Stromal cell of bone marrow (primary cell): Measurements from ENCODE around the gene PGPEP1.
A peak's percentile ranks its signal among the peaks of the same experiment; 100 is the strongest.
"Not testable (repeated sequence)": the region's sequence is repeated elsewhere in the genome, so short reads cannot be mapped to it uniquely, and the experiment has no call there.

Experiments used
- DNase-seq: peaks from one replicate; pipeline ENCODE4 v3.0.0-alpha.2; 2012; ENCODE audit warnings: low read depth

The PGPEP1 gene

GRCh38 chr19:18364826-18365528 lies 24.6 kb downstream of the PGPEP1 start:
- peak; percentile 95 for DNase-seq

GRCh38 chr19:18366021-18366435 lies 25.6 kb downstream of the PGPEP1 start:
- DNase-seq, result no peak

GRCh38 chr19:18368504-18369222 lies 28.3 kb downstream of the PGPEP1 start:
- DNase-seq, result no peak

DNA sequence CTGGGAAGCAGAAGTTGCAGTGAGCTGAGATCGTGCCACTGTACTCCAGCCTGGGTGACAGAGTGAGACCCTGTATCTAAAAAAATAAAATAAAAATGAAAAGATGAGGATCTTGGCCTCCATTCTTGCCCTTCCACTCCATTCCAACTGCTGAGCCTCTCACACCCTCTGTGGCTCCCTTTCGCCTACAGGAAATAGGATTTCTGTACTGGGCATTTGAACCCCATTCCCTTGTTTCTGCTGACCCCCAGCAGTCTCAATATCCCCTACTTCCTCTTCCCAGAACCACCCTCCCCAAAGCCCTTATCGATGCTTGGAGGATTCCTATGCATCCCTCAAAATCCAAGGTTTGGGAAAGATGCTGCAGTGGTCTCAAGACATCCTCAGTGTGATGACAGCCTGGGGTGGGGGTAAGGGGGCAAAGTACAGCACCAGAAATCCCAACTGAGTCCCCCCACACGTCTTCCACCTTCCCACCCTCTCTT lies 33.1 kb downstream of the PGPEP1 start:
- no peak for DNase-seq

DNA sequence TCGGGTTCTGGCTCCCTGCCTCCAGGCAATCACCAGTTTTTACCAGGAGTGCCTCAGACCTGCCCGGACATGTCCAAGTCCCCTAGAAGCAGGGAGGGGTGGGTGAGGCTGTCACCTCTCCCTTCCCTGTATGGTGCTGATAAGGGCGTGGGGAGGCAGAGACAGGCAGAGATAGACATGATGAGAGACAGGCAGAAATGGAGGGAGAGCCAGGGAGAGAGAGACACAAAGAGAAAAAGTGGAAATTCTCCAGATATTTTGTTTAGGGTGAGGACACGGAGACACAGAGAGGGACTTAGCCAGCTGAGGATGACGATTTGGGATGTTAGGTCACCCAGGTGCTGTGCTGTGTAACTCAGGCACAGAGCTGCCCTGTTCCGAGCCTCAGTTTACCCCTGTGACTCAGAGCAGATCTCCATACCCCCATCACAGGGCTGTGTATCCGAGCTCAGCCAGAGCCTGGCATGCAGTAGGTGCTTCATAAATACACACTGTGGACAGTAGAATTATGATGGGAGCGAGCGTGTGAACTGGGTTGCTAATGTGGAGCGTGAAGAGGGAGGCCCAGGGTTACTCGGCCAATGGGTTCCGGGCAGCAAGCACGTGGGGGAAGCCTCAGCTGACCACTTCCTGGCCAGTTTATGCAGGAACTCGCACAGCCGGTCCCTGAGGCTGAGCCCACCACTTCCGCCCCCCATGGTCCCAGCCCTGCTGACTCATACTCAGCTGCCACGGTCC lies 33.7 kb downstream of the PGPEP1 start:
- DNase-seq, result peak; percentile 94

- DNase-seq, result no peak
Measured at GRCh38 chr19:18377026-18377425, 36.6 kb downstream of the PGPEP1 start.

GRCh38 chr19:18379803-18380747 lies 39.7 kb downstream of the PGPEP1 start:
- peak; percentile 86 for DNase-seq

DNA sequence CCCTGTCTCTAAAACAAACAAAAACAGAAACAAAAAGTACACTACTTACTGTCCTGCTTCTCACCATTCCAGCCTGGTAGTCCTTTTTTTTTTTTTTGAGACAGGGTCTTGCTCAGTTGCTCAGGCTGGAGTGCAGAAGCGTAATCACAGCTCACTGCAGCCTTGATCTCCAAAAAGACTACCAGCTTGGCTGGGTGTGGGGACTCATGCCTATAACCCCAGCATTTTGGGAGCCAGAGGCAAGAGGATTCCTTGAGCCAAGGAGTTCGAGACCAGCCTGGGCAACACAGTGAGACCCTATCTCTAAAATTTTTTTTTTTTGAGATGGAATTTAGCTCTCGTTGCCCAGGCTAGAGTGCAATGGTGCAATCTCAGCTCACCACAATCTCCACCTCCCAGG lies 40.4 kb downstream of the PGPEP1 start:
- no peak for DNase-seq

- not testable (repeated sequence) for DNase-seq
Measured at GRCh38 chr19:18383622-18384021, 43.2 kb downstream of the PGPEP1 start.

GRCh38 chr19:18384775-18385174 lies 44.4 kb downstream of the PGPEP1 start:
- no peak for DNase-seq

- no peak for DNase-seq
Measured at GRCh38 chr19:18385359-18385674, 44.9 kb downstream of the PGPEP1 start.

GRCh38 chr19:18385675-18386542 lies 45.5 kb downstream of the PGPEP1 start, which contains the start of gene GDF15:
Gene GDF15 (plus strand): TSS chr19:18386158. CDS start chr19:18386190, 32 bp downstream.
- DNase-seq, result peak; percentile 87

- peak; percentile 40 for DNase-seq
Measured at GRCh38 chr19:18386543-18387271, 46.3 kb downstream of the PGPEP1 start.

GRCh38 chr19:18388100-18388959 lies 47.9 kb downstream of the PGPEP1 start:
- no peak for DNase-seq

DNA sequence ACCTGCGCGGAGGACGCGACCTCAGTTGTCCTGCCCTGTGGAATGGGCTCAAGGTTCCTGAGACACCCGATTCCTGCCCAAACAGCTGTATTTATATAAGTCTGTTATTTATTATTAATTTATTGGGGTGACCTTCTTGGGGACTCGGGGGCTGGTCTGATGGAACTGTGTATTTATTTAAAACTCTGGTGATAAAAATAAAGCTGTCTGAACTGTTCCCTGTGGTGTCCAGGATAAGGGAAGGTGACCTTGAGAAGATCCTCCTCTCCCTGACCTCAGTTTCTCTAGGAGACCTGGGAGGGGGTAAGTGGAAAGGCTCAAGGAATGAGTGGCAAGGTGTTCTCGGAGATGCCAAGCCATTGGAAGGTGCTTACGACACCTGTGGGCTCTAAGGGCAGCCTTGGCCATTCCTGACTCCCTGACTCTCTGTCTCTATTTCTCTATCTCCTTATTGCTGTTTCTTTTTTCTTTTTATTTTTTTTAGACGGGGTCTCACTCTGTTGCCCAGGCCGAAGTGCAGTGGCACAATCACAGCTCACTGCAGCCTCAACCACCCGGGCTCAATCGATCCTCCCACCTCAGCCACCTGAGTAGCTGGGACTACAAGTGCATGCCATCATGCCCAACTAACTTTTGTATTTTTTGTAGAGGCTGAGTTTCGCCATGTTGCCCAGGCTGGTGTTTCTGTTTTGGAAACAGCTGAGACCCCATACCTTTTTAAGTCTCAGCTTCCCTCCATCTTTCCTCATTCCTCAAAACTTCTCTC lies 48.7 kb downstream of the PGPEP1 start:
- DNase-seq, result no peak

DNA sequence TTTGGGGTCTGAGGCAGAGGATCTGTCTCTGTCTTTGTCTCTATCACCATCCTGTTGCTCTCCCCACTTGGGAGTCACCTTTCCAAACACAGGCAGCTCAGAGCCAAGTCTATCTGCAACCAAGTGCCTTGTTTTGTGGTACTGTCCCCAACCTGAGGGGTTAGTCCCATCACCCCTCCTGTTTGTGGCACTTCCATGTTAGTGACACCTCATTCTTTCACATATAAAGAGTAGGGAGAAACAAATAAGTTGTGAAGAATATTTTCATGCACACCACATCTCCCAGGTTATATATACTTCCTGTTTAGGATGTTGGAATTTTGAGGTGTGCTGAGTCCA lies 49.3 kb downstream of the PGPEP1 start:
- no peak for DNase-seq

- DNase-seq, result no peak
Measured at GRCh38 chr19:18390065-18390907, 49.9 kb downstream of the PGPEP1 start.
